Measurements from ENCODE around the gene ELOF1. TPM values are rescaled to one million over a fixed set of nuclear protein-coding genes. Genes with fewer than 3 reads are reported as not detected.
A peak's percentile ranks its signal among the peaks of the same experiment; 100 is the strongest.

Gene ELOF1
- total and polyA plus RNA-seq, 2 of the 4 experiments (the other 2 are of a cell fraction) = 62.4 to 96.8 TPM

GRCh38 chr19:11505032-11505503, 54.0 kb downstream of the ELOF1 start:
- peak overlapping the region; percentile 60 for H3K4me3 ChIP-seq (ENCODE audit: insufficient read depth, low read depth, low read length)
- H3K14ac ChIP-seq (replicated peaks; ENCODE audit: low read depth, low read length) = peak overlapping the region; percentile 46
- H3K27me3 ChIP-seq (ENCODE audit: control insufficient read depth, insufficient read depth, low read length) = no peaks in the 10 kb centered on the region
- peaks cover 4% of the 10 kb centered on the region for H3K9me1 ChIP-seq (ENCODE audit: insufficient read depth, low read length)
- in situ Hi-C loops (cut with MboI; ENCODE audit: low sequenced_read_pairs) (no loop called here), intact Hi-C loops (cut with micrococcal nuclease) (no loop called here), dilution Hi-C loops (cut with HindIII; ENCODE audit: low sequenced_read_pairs, unreplicated experiment) (no loop called here)
- peak overlapping the region; percentile 99 for H2AK9ac ChIP-seq (replicated peaks; ENCODE audit: low read depth, low read length, poor library complexity)
- ChIA-PET CTCF (no interaction called here), POLR2A (ENCODE audit: unreplicated experiment) (no interaction called here)
- H2BK5ac ChIP-seq (ENCODE audit: low read depth, low read length, poor library complexity, severe bottlenecking) = peak overlapping the region; percentile 69
- H2AK5ac ChIP-seq (ENCODE audit: low read depth, low read length) = peak overlapping the region; percentile 61; the same call in 1 of the 2 replicates
- peak overlapping the region; percentile 90 for H2AFZ ChIP-seq (replicated peaks; ENCODE audit: low read length, poor library complexity)
- H3K4ac ChIP-seq (ENCODE audit: low read depth, low read length) = peak overlapping the region; percentile 80
- H3K27ac ChIP-seq (ENCODE audit: insufficient read depth, low read length) = peak overlapping the region; percentile 41; the same call in 1 of the 2 replicates
- H3K79me1 ChIP-seq (ENCODE audit: low read depth in 1 of 2, low read length in 2 of 2) = peaks cover 14 to 37% of the 10 kb centered on the region in 2 experiments; a peak in 3 of 4 replicates
- H3K23ac ChIP-seq (ENCODE audit: low read depth, low read length) = no peak overlapping the region
- H2BK15ac ChIP-seq (ENCODE audit: low read depth, low read length) = no peak overlapping the region
- peak overlapping the region; percentile 74 for H3K4me2 ChIP-seq (ENCODE audit: low read depth, low read length)
- peak; percentile 99 for ATAC-seq (ENCODE audit: low read depth)
- no peaks in the 10 kb centered on the region for H4K20me1 ChIP-seq (ENCODE audit: insufficient read depth, low read length)
- peak overlapping the region; percentile 34; the same call in 1 of the 2 replicates for H3K9ac ChIP-seq (ENCODE audit: low read depth, low read length)
- no peak overlapping the region for H2BK20ac ChIP-seq (ENCODE audit: low read depth, low read length)
- H3K36me3 ChIP-seq (ENCODE audit: control insufficient read depth, insufficient read depth, low read length) = no peaks in the 10 kb centered on the region; the same call in 1 of the 2 replicates
- H4K91ac ChIP-seq (ENCODE audit: insufficient read depth, low read depth, low read length) = peak overlapping the region; percentile 49; the same call in 1 of the 2 replicates
- peak overlapping the region; percentile 86 to 93 for H4K8ac ChIP-seq (ENCODE audit: low read depth in 2 of 2, low read length in 2 of 2)
- no peak overlapping the region for H2BK120ac ChIP-seq (ENCODE audit: low read depth, low read length)
- WGBS, 2 experiments (ENCODE audit: extremely low coverage in 2 of 2, insufficient read length in 1 of 2) = 0% methylated on average over 15 of the region's 33 CpGs; no CpG with 5 or more reads in 1 of the 2 experiments
- DNase-seq = peak; percentile 91
- H3K56ac ChIP-seq (ENCODE audit: extremely low read depth, insufficient read depth, low read length) = peak overlapping the region; percentile 31; the same call in 1 of the 2 replicates
- BruUV-seq (replicated peaks) = no TSS peak
- H4K5ac ChIP-seq (ENCODE audit: low read depth, low read length) = peak overlapping the region; percentile 32; the same call in 1 of the 2 replicates
- no peaks in the 10 kb centered on the region for H3K9me3 ChIP-seq (ENCODE audit: control insufficient read depth, insufficient read depth, low read length)
- H3K4me1 ChIP-seq (ENCODE audit: control insufficient read depth, insufficient read depth, low read length) = peaks cover 6% of the 10 kb centered on the region
- TF ChIP-seq CTCF (conservative IDR thresholded peaks at IDR 0.05; ENCODE audit: low read depth, low read length) (no peak), RFX5 (IDR thresholded peaks at IDR 0.05; ENCODE audit: low read depth, low read length) (no peak), MAZ (IDR thresholded peaks at IDR 0.05; ENCODE audit: borderline replicate concordance, low read depth, low read length) (peak; percentile 83), MXI1 (IDR thresholded peaks at IDR 0.05; ENCODE audit: borderline replicate concordance, low read depth, low read length) (no peak), BHLHE40 (IDR thresholded peaks at IDR 0.05; ENCODE audit: low read depth, low read length) (peak; percentile 4; the same call in 1 of the 2 replicates)
- H3K18ac ChIP-seq (ENCODE audit: low read depth, low read length) = no peak overlapping the region
